ENCODE measurements around the gene EMP2. TPM values are rescaled to one million over a fixed set of nuclear protein-coding genes. Genes with fewer than 3 reads are reported as not detected.

EMP2 gene
- total RNA-seq, 3 donors from 2014 or later, result 46.9 to 69.2 (median 66.0) TPM

DNA sequence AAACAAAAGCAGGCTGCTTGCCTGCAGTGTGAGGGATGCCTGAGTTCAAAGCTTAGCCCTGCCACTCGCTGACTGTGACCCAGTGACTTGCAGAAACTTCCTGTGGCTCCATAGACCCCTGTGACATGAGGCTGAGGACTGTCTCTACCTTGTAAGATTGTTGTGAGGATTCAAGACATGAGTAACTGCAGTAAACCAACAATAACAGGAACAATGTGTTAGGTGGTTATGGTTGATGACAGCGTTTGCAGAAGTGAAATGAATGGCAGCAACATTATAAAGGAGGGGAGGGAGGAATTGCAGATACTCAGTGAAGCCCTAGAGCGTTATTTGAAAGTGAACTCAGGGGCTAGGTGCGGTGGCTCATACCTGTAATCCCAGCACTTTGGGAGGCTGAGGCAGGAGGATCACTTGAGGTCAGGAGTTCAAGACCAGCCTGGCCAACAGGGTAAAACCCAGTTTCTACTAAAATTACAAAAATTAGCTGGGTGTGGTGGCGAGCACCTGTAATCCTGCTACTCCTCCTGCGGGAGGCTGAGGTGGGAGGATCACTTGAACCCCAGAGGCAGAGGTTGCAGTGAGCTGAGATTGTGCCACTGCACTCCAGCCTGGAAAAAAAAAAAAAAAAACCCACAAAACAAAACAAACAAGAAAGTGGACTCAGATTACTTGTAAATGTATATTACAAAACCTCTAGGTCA, 33.5 kb upstream of the EMP2 start:
- Histone ChIP-seq H3K27me3 (no peaks in the 10 kb centered on the region), H3K4me1 (peaks cover 10 to 11% of the 10 kb centered on the region in 2 donors)
- intact Hi-C loops (cut with DNase I; ENCODE audit: low total_unique reads), result no loop called here

DNA sequence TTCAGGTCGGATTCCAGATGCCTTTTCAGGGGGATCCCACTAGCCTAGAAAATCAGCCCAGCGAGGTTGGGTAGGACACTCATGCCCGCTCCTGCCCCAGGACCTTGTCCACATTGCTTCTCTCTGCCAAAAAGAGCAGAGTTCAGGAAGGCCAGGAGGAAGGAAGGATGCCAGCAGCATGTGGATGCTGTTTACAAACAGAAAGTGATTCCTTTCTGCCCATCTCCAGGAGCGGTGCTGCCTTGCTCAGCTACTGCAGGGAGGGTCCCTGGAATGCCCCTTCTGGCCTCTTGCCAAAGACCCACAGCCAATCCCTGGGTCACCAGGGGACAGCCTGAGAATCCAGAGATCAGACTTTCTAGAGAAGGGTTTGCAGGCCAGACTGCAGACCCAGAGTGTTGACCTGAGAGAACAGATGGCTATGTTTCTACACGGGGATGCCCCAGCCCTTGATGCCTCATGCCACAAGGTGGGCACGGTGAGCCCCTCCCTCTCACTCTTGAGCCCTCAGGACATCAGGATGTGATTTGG, 32.3 kb upstream of the EMP2 start:
- DNase-seq (ENCODE audit: low spot score in 2 of 2), result no peak
- TF ChIP-seq, protein P1, sequence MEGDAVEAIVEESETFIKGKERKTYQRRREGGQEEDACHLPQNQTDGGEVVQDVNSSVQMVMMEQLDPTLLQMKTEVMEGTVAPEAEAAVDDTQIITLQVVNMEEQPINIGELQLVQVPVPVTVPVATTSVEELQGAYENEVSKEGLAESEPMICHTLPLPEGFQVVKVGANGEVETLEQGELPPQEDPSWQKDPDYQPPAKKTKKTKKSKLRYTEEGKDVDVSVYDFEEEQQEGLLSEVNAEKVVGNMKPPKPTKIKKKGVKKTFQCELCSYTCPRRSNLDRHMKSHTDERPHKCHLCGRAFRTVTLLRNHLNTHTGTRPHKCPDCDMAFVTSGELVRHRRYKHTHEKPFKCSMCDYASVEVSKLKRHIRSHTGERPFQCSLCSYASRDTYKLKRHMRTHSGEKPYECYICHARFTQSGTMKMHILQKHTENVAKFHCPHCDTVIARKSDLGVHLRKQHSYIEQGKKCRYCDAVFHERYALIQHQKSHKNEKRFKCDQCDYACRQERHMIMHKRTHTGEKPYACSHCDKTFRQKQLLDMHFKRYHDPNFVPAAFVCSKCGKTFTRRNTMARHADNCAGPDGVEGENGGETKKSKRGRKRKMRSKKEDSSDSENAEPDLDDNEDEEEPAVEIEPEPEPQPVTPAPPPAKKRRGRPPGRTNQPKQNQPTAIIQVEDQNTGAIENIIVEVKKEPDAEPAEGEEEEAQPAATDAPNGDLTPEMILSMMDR (IDR thresholded peaks at IDR 0.05), result no peak
- TF ChIP-seq POLR2AphosphoS5 (IDR thresholded peaks at IDR 0.05), result no peak
- no peak for TF ChIP-seq POLR2A (IDR thresholded peaks at IDR 0.05)
- no peaks in the 10 kb centered on the region for H3K36me3 ChIP-seq
- no peak overlapping the region for H3K27ac ChIP-seq
- peaks cover 4 to 11% of the 10 kb centered on the region in 2 donors for H3K4me1 ChIP-seq
- H3K9me3 ChIP-seq, result no peaks in the 10 kb centered on the region
- no peaks in the 10 kb centered on the region for H3K27me3 ChIP-seq
- intact Hi-C loops (cut with DNase I; ENCODE audit: low total_unique reads), result no loop called here
- no peak overlapping the region for H3K4me3 ChIP-seq

More for the DNA sequence above, 33.5 kb upstream of the EMP2 start:
- Histone ChIP-seq H3K4me3 (no peak overlapping the region), H3K9me3 (no peaks in the 10 kb centered on the region), H3K27ac (no peak overlapping the region), H3K36me3 (no peaks in the 10 kb centered on the region)
- no peak for TF ChIP-seq POLR2AphosphoS5 (IDR thresholded peaks at IDR 0.05)
- TF ChIP-seq, protein P1 (IDR thresholded peaks at IDR 0.05), result no peak
- TF ChIP-seq POLR2A (IDR thresholded peaks at IDR 0.05), result no peak
- no peak for DNase-seq (ENCODE audit: low spot score in 2 of 2)

DNA sequence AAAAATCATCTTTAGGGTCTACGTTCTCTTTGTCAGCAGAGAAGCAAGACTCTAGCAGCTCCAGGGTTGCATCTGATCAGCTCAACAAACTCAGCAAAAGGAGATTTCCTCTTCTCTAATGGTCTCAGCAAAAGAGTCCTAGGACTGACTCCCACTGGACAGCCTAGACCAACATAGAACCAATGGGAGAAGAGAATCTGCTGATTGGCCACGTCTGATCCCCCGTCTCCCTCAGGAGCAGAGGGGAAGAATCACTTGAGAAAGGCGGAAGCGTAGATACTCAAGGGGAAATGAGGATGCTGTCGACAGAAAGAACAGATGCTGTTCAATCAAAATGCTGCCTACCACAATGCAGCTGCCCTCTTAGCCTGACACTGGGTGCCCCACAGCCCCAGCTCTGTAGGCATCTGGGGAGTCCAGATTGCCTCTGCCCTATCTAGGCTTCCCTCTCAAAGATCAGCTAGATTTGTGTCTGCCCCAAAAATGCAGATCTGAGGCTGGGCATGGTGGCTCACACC, 31.5 kb upstream of the EMP2 start:
- intact Hi-C loops (cut with DNase I; ENCODE audit: low total_unique reads), result no loop called here
- H3K36me3 ChIP-seq, result no peaks in the 10 kb centered on the region
- TF ChIP-seq POLR2AphosphoS5 (IDR thresholded peaks at IDR 0.05) (no peak), POLR2A (IDR thresholded peaks at IDR 0.05) (no peak)
- TF ChIP-seq, protein P1 (IDR thresholded peaks at IDR 0.05), result no peak

DNA sequence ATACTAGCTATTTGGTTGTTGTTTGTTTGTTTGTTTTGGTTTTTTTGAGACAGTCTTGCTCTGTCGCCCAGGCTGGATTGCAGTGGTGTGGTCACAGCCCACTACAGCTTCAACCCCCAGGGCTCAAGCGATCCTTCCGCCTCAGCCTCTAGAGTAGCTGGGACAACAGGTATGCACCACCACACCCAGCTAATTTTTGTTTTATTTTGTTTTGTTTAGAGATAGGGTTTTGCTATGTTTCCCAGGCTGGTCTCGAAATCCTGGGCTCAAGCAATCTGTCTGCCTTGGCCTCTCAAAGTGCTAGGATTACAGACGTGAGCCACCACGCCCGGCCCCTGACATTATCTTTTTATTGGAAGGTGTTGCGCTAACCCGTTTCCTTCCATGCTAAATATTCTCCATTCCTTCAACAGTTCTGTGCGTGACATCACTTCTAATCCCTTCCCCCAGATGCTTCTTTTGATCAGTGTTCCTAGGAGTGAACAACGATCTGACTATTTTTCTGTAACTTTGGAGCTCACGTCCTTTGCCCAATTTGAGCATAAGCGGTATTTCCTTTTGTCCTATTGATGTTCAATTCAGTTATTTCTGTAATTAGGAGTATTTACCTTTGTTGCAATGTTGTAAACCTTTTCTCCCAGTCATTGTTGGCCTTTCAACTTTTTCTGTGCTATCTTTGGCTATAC, 30.2 kb upstream of the EMP2 start:
- no peaks in the 10 kb centered on the region for H3K36me3 ChIP-seq
- H3K4me3 ChIP-seq, result no peak overlapping the region
- H3K27ac ChIP-seq, result no peak overlapping the region
- no peaks in the 10 kb centered on the region for H3K27me3 ChIP-seq
- intact Hi-C loops (cut with DNase I; ENCODE audit: low total_unique reads), result no loop called here
- no peak for DNase-seq (ENCODE audit: low spot score in 2 of 2)
- TF ChIP-seq, protein P1 (IDR thresholded peaks at IDR 0.05), result no peak
- no peak for TF ChIP-seq POLR2AphosphoS5 (IDR thresholded peaks at IDR 0.05)
- no peak for TF ChIP-seq POLR2A (IDR thresholded peaks at IDR 0.05)
- no peaks in the 10 kb centered on the region for H3K4me1 ChIP-seq
- no peaks in the 10 kb centered on the region for H3K9me3 ChIP-seq

More for the DNA sequence above, 31.5 kb upstream of the EMP2 start:
- Histone ChIP-seq H3K4me3 (no peak overlapping the region), H3K27ac (no peak overlapping the region), H3K4me1 (peaks cover 0 to 5% of the 10 kb centered on the region in 2 donors), H3K9me3 (no peaks in the 10 kb centered on the region), H3K27me3 (no peaks in the 10 kb centered on the region)
- DNase-seq (ENCODE audit: low spot score in 2 of 2), result no peak

DNA sequence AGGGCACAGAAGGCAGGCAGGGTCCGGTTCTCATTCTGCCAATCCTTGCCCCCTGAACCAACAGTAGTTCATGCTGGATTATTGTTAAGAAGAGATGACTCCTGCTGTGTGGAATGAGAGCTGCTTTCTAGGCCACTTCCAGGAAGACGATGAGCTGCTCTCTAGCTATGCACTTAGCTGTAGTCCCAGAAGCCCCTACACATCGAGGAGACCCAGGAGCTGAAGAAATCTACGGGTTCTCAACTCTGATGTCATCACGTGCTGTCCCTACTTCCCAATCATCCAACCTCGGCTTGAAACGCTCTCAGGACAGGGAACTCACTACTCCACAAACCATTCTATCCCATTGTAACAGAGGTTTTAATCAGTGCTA, 29.0 kb upstream of the EMP2 start:
- intact Hi-C loops (cut with DNase I; ENCODE audit: low total_unique reads), result loop anchor here (5.0 kb wide), 1 partner anchor 612 kb away; no protein-coding TSS in a partner anchor
- no peak for TF ChIP-seq POLR2AphosphoS5 (IDR thresholded peaks at IDR 0.05)
- TF ChIP-seq POLR2A (IDR thresholded peaks at IDR 0.05), result no peak
- TF ChIP-seq, protein P1 (IDR thresholded peaks at IDR 0.05), result no peak
- H3K4me3 ChIP-seq, result no peak overlapping the region

More for the DNA sequence above, 29.0 kb upstream of the EMP2 start:
- Histone ChIP-seq H3K9me3 (no peaks in the 10 kb centered on the region), H3K36me3 (no peaks in the 10 kb centered on the region), H3K27me3 (no peaks in the 10 kb centered on the region), H3K4me1 (no peaks in the 10 kb centered on the region), H3K27ac (peak overlapping the region in 1 of 2 donors; percentile 32)
- DNase-seq (ENCODE audit: low spot score in 2 of 2), result no peak
